A204.1 (cell line): Measurements from ENCODE around the gene RGPD5.
A peak's percentile ranks its signal among the peaks of the same experiment; 100 is the strongest.
"Not testable (repeated sequence)": the region's sequence is repeated elsewhere in the genome, so short reads cannot be mapped to it uniquely, and the experiment has no call there.

Experiments
- FAIRE-seq: peaks from 2 replicates; lab custom pipeline; 2012; peaks lifted over from hg19 to GRCh38; lab: Jason Lieb, UNC

Gene RGPD5

DNA sequence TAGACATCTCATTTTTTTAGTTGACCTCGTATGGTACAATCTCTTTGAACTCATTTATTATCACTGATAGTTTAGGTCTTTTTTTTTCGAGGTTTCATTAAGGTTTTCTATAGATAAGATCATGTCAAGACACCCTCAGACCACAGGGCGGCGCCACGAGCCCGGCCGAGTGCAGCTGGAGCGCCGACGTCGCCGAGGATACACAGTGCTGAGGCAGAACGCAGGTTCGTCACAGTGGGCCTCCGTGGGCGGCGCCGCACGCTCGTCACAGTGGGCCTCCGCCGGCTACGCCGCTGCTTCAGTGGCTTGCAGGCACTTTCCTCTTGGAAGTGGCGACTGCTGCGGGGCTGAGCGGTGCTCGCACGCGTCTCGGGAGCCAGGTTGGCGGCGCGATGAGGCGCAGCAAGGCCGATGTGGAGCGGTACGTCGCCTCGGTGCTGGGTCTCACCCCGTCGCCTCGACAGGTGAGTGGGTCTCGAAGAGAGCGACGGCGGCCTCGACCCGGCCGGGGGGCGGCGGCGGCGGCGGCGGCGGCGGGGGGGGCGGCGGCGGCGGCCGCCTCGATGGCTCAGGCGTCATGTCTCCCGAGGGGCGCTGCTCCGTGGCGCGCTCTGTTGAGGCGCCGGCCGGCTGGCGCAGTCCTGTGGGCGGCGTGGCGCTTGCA lies at the start of gene RGPD5:
Gene RGPD5 (plus strand): TSS at position 232 of the 664 bp plus-strand sequence. CDS start 161 bp downstream, at position 393.
- FAIRE-seq, result not testable (repeated sequence)

DNA sequence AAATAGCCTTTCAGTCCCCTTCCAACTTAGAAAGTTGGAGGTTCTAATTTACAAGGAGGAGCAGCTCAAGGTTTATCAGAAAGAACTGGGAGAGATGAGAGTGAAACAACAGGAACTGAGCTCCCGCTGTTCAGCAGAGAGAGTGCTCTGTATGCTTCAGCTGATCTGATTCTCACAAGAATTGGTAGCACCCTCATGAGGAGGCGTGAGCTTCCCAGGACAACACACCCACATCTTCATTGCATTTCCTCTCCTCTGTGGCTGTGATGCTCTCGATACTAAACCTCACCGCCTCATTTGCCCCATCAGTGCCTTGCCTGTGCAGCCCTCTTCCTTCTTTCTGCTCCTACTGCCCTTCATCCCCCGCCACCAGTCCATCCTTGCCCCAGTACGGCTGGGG lies 42.5 kb upstream of the RGPD5 start:
- FAIRE-seq, result not testable (repeated sequence)

- not testable (repeated sequence) for FAIRE-seq
Measured at GRCh38 chr2:109757163-109757824, 36.8 kb upstream of the RGPD5 start.

DNA sequence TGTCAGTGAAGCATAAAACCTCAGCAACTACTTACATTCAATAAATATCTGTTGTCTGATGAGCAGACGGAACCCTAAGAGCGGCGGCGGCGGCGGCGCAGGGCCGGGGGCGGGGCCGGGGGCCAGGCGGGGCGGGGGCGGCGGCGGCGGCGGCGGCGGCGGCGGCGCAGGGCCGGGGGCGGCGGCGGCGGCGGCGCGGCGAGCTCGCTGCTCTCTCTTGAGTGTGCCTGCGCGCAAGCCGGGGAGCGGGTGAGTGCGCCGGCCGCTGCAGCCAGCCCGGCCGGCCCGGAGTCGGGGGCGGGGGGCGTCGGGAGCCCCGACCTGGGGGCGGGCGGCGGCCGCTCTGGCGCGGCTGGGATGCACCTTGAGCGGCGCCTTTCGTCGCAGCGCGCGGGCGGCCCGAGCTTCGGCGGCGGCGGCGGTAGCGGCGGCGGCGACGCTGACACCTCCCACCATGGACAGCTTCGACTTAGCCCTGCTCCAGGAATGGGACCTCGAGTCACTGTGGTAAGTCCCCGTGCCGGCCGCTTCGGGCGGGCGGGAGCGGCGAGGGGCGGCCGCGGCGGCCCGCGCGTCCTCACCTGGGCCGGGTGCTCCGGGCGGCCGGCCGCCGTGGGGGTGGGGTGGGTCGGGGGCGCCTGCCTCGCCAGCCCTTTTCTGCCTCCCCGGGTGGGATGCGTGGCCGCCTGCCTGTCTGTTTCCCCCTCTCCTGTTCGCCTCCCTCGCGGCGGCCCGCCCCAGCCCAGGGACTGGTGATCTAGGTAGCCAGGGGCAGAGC lies 33.7 kb upstream of the RGPD5 start:
- FAIRE-seq, result not testable (repeated sequence)

DNA sequence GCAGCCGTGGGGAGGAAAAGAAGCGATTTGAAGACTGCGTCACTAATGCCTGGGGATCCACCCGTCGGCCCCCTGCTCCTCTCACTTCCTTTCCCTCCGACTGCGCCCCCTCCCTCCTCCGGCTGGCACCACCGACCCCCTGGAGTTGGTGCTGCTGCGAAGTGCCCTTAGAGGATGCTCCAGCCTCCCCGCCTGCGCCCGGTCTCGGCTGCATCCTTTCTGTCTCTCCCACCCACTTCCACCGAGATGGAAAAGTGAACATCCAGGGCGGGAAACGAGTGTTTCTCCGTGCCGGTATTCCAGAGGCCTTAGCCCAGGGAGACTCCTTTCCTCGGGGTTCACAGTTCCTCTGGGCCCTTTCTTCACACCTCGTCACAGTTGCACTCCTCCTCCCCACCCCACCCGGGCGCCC lies 33.1 kb upstream of the RGPD5 start:
- not testable (repeated sequence) for FAIRE-seq

DNA sequence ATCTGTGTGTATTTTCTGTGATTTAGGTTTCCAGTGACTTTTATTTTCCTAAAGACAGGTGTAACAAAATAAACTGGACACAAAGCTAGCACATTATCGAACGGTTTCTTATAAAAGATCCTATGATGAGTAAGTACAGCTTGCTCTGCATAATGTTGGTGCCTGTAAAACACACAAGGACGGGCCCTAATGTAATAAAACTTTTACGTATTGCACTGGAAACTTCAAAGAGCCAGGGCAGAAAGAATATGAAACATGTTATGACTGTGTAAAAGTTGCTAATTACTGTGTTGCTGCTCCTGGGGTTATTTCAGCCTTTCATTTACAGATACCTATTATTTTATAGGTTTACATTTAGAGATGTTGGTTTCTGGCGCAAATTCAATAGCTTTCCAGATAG lies 32.1 kb upstream of the RGPD5 start:
- FAIRE-seq, result not testable (repeated sequence)

GRCh38 chr2:109766074-109766473 lies 28.0 kb upstream of the RGPD5 start:
- FAIRE-seq, result not testable (repeated sequence)

GRCh38 chr2:109766886-109767578 lies 27.1 kb upstream of the RGPD5 start:
- not testable (repeated sequence) for FAIRE-seq

GRCh38 chr2:109768934-109769333 lies 25.2 kb upstream of the RGPD5 start:
- not testable (repeated sequence) for FAIRE-seq

- FAIRE-seq, result not testable (repeated sequence)
Measured at GRCh38 chr2:109779118-109779517, 15.0 kb upstream of the RGPD5 start.

DNA sequence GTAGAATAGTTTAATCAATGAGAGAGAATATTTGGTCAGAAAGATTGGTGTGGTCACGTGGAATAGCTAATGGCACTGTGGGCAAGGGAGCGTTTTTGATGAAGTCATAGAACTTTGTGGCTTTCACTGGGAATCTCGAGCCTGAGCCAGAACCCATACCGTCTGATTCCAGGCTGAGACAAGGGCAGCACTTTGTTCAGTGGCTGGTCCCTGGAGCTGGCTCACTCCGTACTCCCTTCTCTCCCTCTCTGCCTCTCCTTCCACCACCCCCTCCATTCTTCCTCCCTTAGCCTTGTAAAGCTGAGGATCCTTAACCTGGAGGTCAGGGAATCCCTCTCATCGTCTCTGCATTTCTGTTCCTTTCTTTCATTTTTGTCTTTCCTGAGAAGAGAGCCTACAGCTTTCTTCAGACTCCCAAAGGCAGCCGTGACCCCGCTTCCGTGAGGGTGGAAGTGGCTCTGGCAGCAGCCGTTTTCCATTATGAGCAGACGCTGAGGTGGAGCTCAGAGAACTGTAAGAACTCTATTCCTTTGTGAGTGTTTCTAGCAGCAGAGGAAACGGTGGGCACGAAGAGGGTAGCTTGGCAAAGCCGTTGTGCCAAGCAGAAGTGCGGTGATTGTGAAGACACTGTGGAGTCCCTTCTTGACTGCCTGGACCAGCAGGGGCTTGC lies 12.8 kb upstream of the RGPD5 start:
- not testable (repeated sequence) for FAIRE-seq

GRCh38 chr2:109782446-109782993 lies 11.6 kb upstream of the RGPD5 start:
- not testable (repeated sequence) for FAIRE-seq

GRCh38 chr2:109791530-109792279 lies 2.4 kb upstream of the RGPD5 start:
- not testable (repeated sequence) for FAIRE-seq

DNA sequence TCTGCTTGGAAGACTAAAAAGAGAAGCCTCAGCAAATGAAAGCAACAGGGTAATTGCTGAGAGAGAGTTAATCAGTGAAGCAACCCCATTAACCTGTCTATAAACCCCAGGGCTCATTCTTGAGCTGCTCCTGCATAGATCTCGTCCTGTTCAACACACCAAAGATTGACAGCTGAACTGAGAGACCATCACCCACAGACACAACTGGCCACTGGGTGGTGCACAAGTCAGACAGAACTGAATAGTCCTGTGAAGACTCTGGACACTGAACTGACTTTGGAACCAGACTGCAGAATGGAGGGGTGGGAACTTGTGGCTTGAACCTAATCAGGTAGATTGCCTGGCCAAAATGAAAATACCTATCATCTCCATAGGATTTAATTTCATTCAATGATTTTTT lies 1.4 kb upstream of the RGPD5 start:
- FAIRE-seq, result not testable (repeated sequence)

GRCh38 chr2:109871129-109871751 lies 77.1 kb downstream of the RGPD5 start:
- peak; percentile 44 for FAIRE-seq

DNA sequence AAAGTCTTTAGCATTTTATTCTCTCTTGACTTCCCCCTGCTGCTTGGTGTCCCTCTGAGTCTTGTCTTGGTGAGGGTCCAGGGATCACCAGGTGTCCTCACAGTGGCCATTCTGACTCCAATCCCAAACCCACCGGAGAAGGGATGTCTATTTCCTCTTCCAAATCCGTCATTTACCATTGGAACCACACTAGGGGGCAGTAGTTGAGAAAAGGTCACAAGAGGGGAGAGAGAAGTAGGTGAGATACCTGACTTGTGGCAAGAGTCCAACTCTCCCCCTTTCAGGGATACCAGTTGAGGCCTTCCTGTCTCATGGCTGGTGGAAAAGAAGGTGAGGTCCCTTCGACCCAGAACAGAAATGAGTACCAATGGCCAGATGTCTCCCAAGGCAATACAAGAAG lies 82.5 kb downstream of the RGPD5 start:
- not testable (repeated sequence) for FAIRE-seq

DNA sequence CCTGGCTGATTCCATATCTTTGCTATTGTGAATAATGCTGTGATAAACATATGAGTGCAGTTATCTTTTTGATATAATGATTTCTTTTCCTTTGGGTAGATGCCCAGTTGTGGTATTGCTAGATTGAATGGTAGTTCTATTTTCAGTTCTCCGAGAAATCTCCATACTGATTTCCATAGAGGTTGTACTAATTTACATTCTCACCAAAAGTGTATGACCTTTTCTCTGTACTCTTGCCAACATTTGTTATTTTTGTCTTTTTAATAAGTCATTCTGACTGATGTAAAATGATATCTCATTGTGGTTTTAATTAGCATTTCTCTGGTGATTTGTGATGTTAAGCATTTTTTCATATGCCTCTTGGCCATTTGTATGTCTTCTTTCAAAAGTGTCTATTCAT lies 88.0 kb downstream of the RGPD5 start:
- FAIRE-seq, result not testable (repeated sequence)

DNA sequence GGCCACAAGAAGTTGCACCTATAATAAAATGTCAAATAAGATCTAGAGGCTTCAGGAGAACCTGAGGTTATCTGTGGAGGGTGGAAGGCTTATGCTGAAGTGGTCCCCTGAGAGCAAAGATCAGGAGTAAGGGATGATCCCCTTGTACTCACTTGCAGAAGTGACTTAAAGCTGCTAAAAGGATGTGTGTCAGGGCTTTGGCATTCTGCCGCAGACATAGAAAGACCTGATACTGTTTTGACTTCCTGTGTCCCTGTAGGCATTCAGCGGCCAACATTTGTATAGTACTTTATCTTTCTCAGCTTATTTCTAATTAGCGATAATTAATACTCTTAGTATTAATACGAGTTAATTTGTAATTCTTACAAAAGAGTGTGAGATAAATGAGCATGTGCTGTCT lies 94.3 kb downstream of the RGPD5 start:
- FAIRE-seq, result not testable (repeated sequence)

DNA sequence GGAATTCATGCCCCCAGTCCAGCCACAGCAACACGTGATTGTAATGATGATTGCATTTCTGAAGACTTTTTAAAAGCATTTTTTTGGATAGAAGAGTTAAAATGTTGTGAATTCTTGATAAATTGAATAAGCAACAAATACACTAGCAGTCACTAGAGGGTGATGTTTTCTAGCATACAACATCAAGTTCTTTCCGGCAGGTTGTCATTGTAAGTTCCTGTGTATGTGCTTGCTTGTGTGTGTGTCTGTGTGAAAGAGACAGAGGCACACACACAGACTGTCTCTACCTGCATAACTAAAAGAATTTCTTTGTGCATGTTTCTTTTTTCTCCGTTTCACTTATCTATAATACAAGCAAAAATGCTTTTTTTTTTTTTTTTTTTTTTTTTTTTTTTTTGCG lies 95.8 kb downstream of the RGPD5 start:
- FAIRE-seq, result not testable (repeated sequence)

GRCh38 chr2:109891024-109891423 lies 96.9 kb downstream of the RGPD5 start:
- FAIRE-seq, result not testable (repeated sequence)
